Neural cell (in vitro differentiated cells): ENCODE measurements around the gene ACVRL1. TPM values are rescaled to one million over a fixed set of nuclear protein-coding genes. Genes with fewer than 3 reads are reported as not detected.

Experiments
- H2AFZ ChIP-seq: fragments of 200-600, 300-800 bp; sonication (generic), shearing (Covaris generic); 2 replicates; pipeline ENCODE4 v1.6.0; 2014; ENCODE audit warnings: low read depth, mild to moderate bottlenecking, antibody characterized with exemption, low read length, moderate library complexity
- H3F3A ChIP-seq: fragments of 200-600 bp; shearing (Covaris generic); 2 replicates; pipeline ENCODE4 v1.6.1; 2016; ENCODE audit warnings: mild to moderate bottlenecking, moderate library complexity, mixed read lengths, antibody characterized with exemption, low read length; ENCODE audit not compliant: insufficient read depth, poor library complexity, severe bottlenecking
- H3K27ac ChIP-seq: fragments of 200-600, 300-800 bp; sonication (generic), shearing (Covaris generic); 2 replicates; pipeline ENCODE4 v1.5.1; 2014; ENCODE audit warnings: mild to moderate bottlenecking, low read length, moderate library complexity
- H3K27me3 ChIP-seq: fragments of 300-800, 200-600 bp; sonication (generic), shearing (Covaris generic); 2 replicates; pipeline ENCODE4 v1.6.0; 2014; ENCODE audit warnings: mild to moderate bottlenecking, low read depth, low read length, moderate library complexity; ENCODE audit not compliant: insufficient read depth
- H3K36me3 ChIP-seq: fragments of 300-800, 200-600 bp; sonication (generic), shearing (Covaris generic); 2 replicates; pipeline ENCODE4 v1.5.1; 2014; ENCODE audit warnings: mild to moderate bottlenecking, antibody characterized with exemption, low read length, moderate library complexity; ENCODE audit not compliant: insufficient read depth
- H3K4me2 ChIP-seq: fragments of 300-800, 200-600 bp; sonication (generic), shearing (Covaris generic); 2 replicates; pipeline ENCODE4 v1.6.0; 2014; ENCODE audit warnings: mild to moderate bottlenecking, low read length
- H3K4me3 ChIP-seq: fragments of 300-800, 200-600 bp; sonication (generic), shearing (Covaris generic); 2 replicates; pipeline ENCODE4 v1.5.1; 2014; ENCODE audit warnings: mild to moderate bottlenecking, low read length, moderate library complexity
- H3K79me2 ChIP-seq: fragments of 200-600 bp; shearing (Covaris generic); replicated peaks from 2 replicates; pipeline ENCODE4 v1.6.0; 2014; ENCODE audit warnings: mild to moderate bottlenecking, low read length, moderate library complexity; ENCODE audit not compliant: insufficient read depth
- H3K9ac ChIP-seq: fragments of 300-800, 200-600 bp; sonication (generic), shearing (Covaris generic); 2 replicates; pipeline ENCODE4 v1.6.1; 2016; ENCODE audit warnings: mild to moderate bottlenecking, low read length, mixed read lengths
- H3K9me2 ChIP-seq: fragments of 200-600 bp; shearing (Covaris generic); 2 replicates; pipeline ENCODE4 v1.6.1; 2016; ENCODE audit warnings: mild to moderate bottlenecking, low read length, mixed read lengths; ENCODE audit not compliant: insufficient read depth
- H3K9me3 ChIP-seq: fragments of 200-600, 300-800 bp; sonication (generic), shearing (Covaris generic); 2 replicates; pipeline ENCODE4 v1.6.1; 2016; ENCODE audit warnings: mild to moderate bottlenecking, mixed run types, low read length, moderate library complexity, mixed read lengths
- H4K20me1 ChIP-seq: fragments of 200-600 bp; shearing (Covaris generic); 2 replicates; pipeline ENCODE4 v1.6.1; 2016; ENCODE audit warnings: mild to moderate bottlenecking, mixed run types; ENCODE audit not compliant: insufficient read depth
- EP300 ChIP-seq: fragments of 450-650 bp; conservative IDR thresholded peaks from 2 replicates; pipeline ENCODE4 v1.6.1; 2014; ENCODE audit warnings: antibody characterized with exemption, mild to moderate bottlenecking, moderate library complexity; ENCODE audit not compliant: poor library complexity, severe bottlenecking
- EZH2 ChIP-seq: fragments of 200-600, 300-800 bp; shearing (Covaris generic), sonication (generic); IDR thresholded peaks from 2 replicates; pipeline ENCODE4 v1.6.1; 2014; ENCODE audit warnings: antibody characterized with exemption, low read length, borderline replicate concordance, mild to moderate bottlenecking; ENCODE audit not compliant: insufficient read depth, poor library complexity, severe bottlenecking
- MXI1 ChIP-seq: fragments of 450-650 bp; conservative IDR thresholded peaks from 2 replicates; pipeline ENCODE4 v1.6.1; 2014; ENCODE audit warnings: antibody characterized with exemption, mild to moderate bottlenecking; ENCODE audit not compliant: poor library complexity, severe bottlenecking
- POLR2AphosphoS5 ChIP-seq: IDR thresholded peaks from 2 replicates; pipeline ENCODE4 v1.6.1; 2012
- RAD21 ChIP-seq: fragments of 450-650 bp; conservative IDR thresholded peaks from 2 replicates; pipeline ENCODE4 v1.6.1; 2014; ENCODE audit warnings: antibody characterized with exemption, mild to moderate bottlenecking, moderate library complexity
- SMC3 ChIP-seq: fragments of 450-650 bp; conservative IDR thresholded peaks from 2 replicates; pipeline ENCODE4 v1.6.1; 2014; ENCODE audit warnings: antibody characterized with exemption, mild to moderate bottlenecking, moderate library complexity; ENCODE audit not compliant: poor library complexity
- TAF1 ChIP-seq: IDR thresholded peaks from 2 replicates; pipeline ENCODE4 v1.6.1; 2012; ENCODE audit warnings: low read depth
- polyA plus RNA-seq: library from polyadenylated mRNA; depleted of rRNA; stranded (reverse); fragments of >200 nt; gene quantifications from 2 replicates; pipeline ENCODE4 v1.2.3, GENCODE V29; 2014
- TF ChIP-seq, protein P1 (sequence below): IDR thresholded peaks from 2 replicates; pipeline ENCODE4 v1.6.1; 2012; ENCODE audit warnings: borderline replicate concordance
- TF ChIP-seq, protein P2 (sequence below): fragments of 450-650 bp; IDR thresholded peaks from 2 replicates; pipeline ENCODE4 v1.5.1; 2014; ENCODE audit warnings: antibody characterized with exemption, mild to moderate bottlenecking, moderate library complexity; ENCODE audit not compliant: poor library complexity, severe bottlenecking

The ACVRL1 gene
- polyA plus RNA-seq, 1 donor from 2014 or later, result not detected

DNA sequence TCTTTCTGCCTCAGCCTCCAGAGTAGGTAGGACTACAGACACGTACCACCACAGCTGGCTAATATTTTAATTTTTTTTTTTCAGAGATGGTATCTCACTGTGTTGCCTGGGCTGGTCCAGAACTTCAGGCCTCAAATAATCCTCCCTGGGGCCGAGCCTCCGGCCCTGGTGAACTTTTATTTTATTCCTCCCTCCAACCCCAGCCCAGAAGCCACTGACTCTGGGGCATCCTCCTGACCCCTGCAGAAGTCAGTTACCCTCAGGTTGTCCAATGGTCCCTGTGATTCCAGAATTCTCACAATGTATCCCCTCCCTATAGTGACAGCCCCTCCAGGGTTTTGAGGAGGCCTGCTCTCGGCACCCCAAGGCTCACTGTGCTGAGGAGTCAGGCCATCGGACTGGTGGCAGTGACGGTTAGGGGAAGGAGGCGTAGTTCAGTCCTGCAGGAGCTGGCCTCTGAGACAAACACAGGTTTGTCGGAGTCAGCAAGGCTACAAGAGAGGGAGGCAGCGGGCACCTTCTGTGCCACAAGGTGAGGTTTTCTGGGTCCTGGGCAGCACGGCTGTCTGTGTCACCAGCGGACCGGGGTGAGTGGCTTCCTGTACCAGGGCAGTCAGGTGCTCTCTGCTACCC, 39.4 kb upstream of the ACVRL1 start:
- no peak overlapping the region for H3K27ac ChIP-seq
- H3K9ac ChIP-seq, result no peak overlapping the region
- TF ChIP-seq RAD21, result no peak
- no peaks in the 10 kb centered on the region for H3K36me3 ChIP-seq
- no peak overlapping the region for H3K4me3 ChIP-seq
- no peaks in the 10 kb centered on the region for H3K79me2 ChIP-seq
- peaks cover 16% of the 10 kb centered on the region for H3K27me3 ChIP-seq
- no peaks in the 10 kb centered on the region for H4K20me1 ChIP-seq
- no peaks in the 10 kb centered on the region for H3K9me3 ChIP-seq
- no peak overlapping the region for H3K4me2 ChIP-seq
- no peak overlapping the region for H2AFZ ChIP-seq
- no peaks in the 10 kb centered on the region for H3F3A ChIP-seq
- no peaks in the 10 kb centered on the region for H3K9me2 ChIP-seq

DNA sequence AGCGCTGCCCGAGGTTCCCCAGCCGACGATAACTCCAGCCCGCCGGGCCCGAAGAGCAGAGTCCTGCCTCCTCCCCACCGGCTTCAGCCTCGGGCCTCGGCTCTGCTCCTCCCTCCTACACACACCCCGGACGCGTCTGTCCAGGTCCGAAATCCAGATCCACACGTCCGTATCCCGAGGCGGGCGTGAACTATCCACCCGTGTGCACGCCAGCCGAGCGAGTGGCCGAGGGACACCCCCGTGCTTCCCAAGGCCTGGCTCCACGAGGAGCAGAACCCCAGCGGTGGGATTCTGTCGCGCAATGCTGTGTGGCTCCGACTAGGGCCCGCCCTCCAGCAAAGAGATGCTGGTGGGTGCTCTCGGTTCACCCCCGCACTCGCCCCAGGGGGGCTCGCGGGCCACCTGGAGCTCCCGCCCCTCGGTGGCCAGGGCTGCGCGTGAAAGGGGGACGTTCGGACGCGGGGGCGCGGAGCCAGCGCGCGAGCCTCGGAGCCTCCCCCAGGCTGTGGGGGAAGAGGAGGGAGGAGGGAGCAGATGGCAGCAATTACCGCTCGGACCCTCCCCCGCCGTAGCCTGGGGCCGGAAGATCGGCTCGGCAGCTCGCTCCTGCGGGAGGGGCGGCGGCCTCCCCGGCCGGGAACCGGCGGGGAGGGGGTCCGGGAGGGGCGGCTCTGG, 38.3 kb upstream of the ACVRL1 start:
- H3K36me3 ChIP-seq, result no peaks in the 10 kb centered on the region
- no peaks in the 10 kb centered on the region for H3F3A ChIP-seq
- no peaks in the 10 kb centered on the region for H3K9me3 ChIP-seq
- H2AFZ ChIP-seq, result no peak overlapping the region
- peak overlapping the region; percentile 34 for H3K9ac ChIP-seq
- no peaks in the 10 kb centered on the region for H3K79me2 ChIP-seq
- no peaks in the 10 kb centered on the region for H3K9me2 ChIP-seq
- no peak overlapping the region for H3K27ac ChIP-seq
- H3K4me3 ChIP-seq, result peak overlapping the region; percentile 56
- no peak overlapping the region for H3K4me2 ChIP-seq
- peaks cover 16% of the 10 kb centered on the region for H3K27me3 ChIP-seq
- TF ChIP-seq, protein P1, sequence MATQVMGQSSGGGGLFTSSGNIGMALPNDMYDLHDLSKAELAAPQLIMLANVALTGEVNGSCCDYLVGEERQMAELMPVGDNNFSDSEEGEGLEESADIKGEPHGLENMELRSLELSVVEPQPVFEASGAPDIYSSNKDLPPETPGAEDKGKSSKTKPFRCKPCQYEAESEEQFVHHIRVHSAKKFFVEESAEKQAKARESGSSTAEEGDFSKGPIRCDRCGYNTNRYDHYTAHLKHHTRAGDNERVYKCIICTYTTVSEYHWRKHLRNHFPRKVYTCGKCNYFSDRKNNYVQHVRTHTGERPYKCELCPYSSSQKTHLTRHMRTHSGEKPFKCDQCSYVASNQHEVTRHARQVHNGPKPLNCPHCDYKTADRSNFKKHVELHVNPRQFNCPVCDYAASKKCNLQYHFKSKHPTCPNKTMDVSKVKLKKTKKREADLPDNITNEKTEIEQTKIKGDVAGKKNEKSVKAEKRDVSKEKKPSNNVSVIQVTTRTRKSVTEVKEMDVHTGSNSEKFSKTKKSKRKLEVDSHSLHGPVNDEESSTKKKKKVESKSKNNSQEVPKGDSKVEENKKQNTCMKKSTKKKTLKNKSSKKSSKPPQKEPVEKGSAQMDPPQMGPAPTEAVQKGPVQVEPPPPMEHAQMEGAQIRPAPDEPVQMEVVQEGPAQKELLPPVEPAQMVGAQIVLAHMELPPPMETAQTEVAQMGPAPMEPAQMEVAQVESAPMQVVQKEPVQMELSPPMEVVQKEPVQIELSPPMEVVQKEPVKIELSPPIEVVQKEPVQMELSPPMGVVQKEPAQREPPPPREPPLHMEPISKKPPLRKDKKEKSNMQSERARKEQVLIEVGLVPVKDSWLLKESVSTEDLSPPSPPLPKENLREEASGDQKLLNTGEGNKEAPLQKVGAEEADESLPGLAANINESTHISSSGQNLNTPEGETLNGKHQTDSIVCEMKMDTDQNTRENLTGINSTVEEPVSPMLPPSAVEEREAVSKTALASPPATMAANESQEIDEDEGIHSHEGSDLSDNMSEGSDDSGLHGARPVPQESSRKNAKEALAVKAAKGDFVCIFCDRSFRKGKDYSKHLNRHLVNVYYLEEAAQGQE, result no peak
- TF ChIP-seq EZH2 (no peak), POLR2AphosphoS5 (no peak), RAD21 (no peak), TAF1 (no peak)
- TF ChIP-seq, protein P2, sequence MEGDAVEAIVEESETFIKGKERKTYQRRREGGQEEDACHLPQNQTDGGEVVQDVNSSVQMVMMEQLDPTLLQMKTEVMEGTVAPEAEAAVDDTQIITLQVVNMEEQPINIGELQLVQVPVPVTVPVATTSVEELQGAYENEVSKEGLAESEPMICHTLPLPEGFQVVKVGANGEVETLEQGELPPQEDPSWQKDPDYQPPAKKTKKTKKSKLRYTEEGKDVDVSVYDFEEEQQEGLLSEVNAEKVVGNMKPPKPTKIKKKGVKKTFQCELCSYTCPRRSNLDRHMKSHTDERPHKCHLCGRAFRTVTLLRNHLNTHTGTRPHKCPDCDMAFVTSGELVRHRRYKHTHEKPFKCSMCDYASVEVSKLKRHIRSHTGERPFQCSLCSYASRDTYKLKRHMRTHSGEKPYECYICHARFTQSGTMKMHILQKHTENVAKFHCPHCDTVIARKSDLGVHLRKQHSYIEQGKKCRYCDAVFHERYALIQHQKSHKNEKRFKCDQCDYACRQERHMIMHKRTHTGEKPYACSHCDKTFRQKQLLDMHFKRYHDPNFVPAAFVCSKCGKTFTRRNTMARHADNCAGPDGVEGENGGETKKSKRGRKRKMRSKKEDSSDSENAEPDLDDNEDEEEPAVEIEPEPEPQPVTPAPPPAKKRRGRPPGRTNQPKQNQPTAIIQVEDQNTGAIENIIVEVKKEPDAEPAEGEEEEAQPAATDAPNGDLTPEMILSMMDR, result peak; percentile 20
- H4K20me1 ChIP-seq, result no peaks in the 10 kb centered on the region

DNA sequence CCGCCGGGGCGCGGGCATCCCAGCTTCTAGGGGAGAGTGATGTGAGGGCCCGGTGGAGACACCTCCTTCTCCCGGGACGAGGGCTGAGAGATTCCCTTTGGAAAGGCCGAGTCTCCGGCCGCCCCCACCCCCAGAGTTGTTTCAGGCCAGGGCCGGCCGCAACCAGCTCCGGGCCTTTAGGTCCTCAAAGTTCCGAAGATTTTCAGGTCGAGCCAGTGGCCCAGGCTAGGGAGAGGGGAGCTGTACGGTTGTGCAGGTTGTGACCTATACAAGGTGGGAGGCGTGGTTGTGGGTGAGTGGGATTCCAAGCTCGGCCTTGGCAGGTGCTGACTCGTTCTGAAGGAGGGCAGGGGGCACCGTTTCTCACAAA, 37.8 kb upstream of the ACVRL1 start:
- Histone ChIP-seq H3K27ac (no peak overlapping the region), H4K20me1 (no peaks in the 10 kb centered on the region), H3K4me2 (no peak overlapping the region)

More for the DNA sequence above, 37.8 kb upstream of the ACVRL1 start:
- H3F3A ChIP-seq, result no peaks in the 10 kb centered on the region
- peak overlapping the region; percentile 56 for H3K4me3 ChIP-seq
- peaks cover 16% of the 10 kb centered on the region for H3K27me3 ChIP-seq
- no peaks in the 10 kb centered on the region for H3K79me2 ChIP-seq
- no peaks in the 10 kb centered on the region for H3K9me3 ChIP-seq
- H2AFZ ChIP-seq, result no peak overlapping the region
- no peaks in the 10 kb centered on the region for H3K9me2 ChIP-seq
- no peaks in the 10 kb centered on the region for H3K36me3 ChIP-seq
- TF ChIP-seq EZH2 (no peak), POLR2AphosphoS5 (no peak), EP300 (no peak), SMC3 (no peak), MXI1 (no peak), TAF1 (no peak), RAD21 (no peak)
- TF ChIP-seq, protein P2, result no peak
- TF ChIP-seq, protein P1, result no peak
- H3K9ac ChIP-seq, result peak overlapping the region; percentile 34
